ENCODE data around the gene PCDHGB3.
"Not testable (repeated sequence)": the region's sequence is repeated elsewhere in the genome, so short reads cannot be mapped to it uniquely, and the experiment has no call there.

Gene PCDHGB3

DNA sequence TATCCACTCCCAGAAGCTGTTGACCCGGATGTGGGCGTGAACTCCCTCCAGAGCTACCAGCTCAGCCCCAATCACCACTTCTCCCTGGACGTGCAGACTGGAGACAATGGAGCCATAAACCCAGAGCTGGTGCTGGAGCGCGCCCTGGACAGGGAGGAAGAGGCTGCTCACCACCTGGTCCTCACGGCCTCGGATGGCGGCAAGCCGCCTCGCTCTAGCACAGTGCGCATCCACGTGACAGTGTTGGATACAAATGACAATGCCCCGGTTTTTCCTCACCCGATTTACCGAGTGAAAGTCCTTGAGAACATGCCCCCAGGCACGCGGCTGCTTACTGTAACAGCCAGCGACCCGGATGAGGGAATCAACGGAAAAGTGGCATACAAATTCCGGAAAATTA lies 23.2 kb downstream of the PCDHGB3 start:
- no peak for DNase-seq

DNA sequence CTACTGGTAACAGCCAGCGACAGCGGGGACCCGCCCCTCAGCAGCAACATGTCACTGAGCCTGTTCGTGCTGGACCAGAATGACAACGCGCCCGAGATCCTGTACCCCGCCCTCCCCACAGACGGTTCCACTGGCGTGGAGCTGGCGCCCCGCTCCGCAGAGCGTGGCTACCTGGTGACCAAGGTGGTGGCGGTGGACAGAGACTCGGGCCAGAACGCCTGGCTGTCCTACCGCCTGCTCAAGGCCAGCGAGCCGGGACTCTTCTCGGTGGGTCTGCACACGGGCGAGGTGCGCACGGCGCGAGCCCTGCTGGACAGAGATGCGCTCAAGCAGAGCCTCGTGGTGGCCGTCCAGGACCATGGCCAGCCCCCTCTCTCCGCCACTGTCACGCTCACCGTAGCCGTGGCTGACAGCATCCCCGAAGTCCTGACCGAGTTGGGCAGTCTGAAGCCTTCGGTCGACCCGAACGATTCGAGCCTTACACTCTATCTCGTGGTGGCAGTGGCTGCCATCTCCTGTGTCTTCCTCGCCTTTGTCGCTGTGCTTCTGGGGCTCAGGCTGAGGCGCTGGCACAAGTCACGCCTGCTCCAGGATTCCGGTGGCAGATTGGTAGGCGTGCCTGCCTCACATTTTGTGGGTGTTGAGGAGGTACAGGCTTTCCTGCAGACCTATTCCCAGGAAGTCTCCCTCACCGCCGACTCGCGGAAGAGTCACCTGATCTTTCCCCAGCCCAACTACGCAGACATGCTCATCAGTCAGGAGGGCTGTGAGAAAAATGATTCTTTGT lies 24.6 kb downstream of the PCDHGB3 start:
- DNase-seq, result not testable (repeated sequence)

DNA sequence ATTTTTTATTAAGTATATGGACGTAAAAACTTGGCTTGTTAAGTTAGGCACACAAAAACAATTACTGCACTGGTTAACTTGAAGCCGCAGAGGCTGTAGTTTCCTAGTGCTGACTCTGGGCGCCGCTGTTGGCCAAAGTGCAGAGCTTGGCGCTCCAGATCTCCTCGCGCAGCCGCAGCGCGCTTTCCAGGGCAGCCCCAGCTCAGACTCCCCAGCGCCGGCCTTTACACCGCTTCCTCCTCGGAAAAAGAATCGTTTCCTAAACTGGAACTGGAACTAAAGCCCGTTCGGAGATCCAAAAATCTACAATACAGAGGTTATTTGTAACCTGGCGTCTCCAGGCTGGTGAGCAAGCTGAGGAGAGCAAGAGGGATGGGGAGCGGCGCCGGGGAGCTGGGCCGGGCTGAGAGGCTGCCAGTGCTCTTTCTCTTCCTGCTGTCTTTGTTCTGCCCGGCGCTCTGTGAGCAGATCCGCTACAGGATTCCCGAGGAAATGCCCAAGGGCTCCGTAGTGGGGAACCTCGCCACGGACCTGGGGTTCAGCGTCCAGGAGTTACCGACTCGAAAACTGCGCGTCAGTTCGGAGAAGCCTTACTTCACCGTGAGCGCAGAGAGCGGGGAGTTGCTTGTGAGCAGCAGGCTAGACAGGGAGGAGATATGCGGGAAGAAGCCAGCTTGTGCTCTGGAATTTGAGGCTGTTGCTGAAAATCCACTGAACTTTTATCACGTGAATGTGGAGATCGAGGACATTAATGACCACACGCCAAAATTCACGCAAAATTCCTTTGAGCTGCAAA lies 27.9 kb downstream of the PCDHGB3 start, which contains the start of gene PCDHGB5:
Gene PCDHGB5, plus strand, starts transcription at position 192 of the 796 bp plus-strand sequence. Its CDS starts 181 bp downstream, at position 373.
- DNase-seq, result not testable (repeated sequence)

DNA sequence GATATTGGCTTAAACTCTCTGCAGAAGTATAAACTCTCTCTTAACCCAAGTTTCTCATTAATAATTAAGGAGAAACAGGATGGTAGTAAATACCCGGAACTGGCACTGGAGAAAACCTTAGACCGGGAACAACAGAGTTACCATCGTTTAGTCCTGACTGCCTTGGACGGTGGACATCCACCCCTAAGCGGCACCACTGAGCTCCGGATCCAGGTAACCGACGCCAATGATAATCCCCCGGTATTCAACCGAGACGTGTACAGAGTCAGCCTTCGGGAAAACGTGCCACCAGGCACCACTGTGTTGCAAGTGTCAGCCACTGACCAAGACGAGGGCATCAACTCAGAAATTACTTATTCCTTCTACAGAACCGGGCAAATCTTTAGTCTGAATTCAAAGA lies 28.6 kb downstream of the PCDHGB3 start:
- no peak for DNase-seq

DNA sequence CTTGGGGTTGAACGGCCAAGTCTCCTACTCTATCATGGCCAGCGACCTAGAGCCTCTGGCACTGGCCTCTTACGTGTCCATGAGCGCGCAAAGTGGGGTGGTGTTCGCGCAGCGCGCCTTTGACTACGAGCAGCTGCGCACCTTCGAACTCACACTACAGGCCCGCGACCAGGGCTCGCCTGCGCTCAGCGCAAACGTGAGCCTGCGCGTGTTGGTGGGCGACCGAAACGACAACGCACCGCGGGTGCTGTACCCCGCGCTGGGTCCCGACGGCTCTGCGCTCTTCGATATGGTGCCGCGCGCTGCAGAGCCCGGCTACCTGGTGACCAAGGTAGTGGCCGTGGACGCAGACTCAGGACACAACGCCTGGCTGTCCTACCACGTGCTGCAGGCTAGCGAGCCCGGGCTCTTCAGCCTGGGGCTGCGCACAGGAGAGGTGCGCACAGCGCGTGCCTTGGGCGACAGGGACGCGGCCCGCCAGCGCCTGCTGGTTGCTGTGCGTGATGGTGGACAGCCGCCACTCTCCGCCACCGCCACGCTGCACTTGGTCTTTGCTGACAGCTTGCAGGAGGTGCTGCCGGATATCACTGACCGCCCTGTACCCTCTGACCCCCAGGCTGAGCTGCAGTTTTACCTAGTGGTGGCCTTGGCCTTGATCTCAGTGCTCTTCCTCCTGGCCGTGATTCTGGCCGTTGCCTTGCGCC lies 29.7 kb downstream of the PCDHGB3 start:
- DNase-seq, result no peak

DNA sequence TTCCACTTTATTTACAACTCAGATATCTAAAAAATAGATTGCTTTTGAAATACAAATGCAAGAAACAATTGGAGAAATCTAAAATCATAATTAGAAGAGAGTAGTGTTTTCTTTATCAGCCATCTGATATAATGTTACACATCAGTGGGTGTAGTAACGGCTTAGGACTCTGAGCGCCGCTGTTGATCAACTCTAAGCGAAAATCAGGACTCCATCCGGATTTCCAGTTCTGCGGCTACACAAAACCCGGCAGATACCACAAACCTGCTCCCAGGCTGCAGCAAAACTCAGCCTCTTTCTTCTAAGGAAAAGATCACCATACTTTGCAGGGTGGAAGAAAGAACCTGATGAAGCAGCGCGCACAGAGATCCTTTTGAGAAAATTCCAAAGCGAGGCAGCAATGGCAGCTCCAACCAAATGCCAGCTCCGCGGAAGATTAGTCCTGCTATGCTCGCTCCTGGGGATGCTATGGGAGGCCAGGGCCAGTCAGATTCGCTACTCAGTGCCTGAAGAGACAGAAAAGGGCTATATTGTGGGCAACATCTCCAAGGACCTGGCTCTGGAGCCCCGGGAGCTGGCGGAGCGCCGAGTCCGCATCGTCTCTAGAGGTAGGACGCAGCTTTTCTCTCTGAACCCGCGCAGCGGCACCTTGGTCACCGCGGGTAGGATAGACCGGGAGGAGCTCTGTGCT lies 32.7 kb downstream of the PCDHGB3 start, which contains the start of gene PCDHGA9:
Gene PCDHGA9, plus strand, starts transcription at position 226 of the 691 bp plus-strand sequence. Its CDS starts 175 bp downstream, at position 401.
- DNase-seq, result no peak

DNA sequence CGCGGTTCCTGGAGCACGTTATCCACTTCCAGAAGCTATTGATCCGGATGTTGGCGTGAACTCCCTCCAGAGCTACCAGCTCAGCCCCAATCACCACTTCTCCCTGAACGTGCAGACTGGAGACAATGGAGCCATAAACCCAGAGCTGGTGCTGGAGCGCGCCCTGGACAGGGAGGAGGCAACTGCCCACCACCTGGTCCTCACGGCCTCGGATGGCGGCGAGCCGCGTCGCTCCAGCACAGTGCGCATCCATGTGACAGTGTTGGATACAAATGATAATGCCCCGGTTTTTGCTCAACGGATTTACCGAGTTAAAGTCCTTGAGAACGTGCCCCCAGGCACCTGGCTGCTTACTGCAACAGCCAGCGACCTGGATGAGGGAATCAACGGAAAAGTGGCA lies 33.3 kb downstream of the PCDHGB3 start:
- DNase-seq, result no peak

DNA sequence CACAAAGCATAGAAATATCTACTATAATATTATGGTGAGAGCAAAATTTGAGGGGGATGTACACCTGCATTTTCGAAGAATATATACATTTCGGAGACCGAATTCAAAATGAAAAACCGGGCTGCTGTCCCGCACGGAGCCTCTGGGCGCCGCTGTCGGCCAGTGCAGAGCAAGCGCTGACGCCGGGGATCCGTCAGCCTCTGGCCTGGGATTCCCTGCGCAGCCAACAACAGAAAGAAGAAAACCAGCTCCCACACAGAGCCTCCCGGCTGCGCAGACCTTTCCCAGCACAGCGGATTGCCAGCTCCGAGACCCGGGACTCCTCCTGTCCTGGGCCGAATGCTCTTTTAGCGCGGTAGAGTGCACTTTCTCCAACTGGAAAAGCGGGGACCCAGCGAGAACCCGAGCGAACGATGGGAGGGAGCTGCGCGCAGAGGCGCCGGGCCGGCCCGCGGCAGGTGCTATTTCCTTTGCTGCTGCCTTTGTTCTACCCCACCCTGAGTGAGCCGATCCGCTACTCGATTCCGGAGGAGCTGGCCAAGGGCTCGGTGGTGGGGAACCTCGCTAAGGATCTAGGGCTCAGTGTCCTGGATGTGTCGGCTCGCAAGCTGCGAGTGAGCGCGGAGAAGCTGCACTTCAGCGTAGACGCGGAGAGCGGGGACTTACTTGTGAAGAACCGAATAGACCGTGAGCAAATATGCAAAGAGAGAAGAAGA lies 37.9 kb downstream of the PCDHGB3 start, which contains the start of gene PCDHGB6:
Gene PCDHGB6, plus strand, starts transcription at position 232 of the 716 bp plus-strand sequence. Its CDS starts 182 bp downstream, at position 414.
- DNase-seq, result not testable (repeated sequence)

DNA sequence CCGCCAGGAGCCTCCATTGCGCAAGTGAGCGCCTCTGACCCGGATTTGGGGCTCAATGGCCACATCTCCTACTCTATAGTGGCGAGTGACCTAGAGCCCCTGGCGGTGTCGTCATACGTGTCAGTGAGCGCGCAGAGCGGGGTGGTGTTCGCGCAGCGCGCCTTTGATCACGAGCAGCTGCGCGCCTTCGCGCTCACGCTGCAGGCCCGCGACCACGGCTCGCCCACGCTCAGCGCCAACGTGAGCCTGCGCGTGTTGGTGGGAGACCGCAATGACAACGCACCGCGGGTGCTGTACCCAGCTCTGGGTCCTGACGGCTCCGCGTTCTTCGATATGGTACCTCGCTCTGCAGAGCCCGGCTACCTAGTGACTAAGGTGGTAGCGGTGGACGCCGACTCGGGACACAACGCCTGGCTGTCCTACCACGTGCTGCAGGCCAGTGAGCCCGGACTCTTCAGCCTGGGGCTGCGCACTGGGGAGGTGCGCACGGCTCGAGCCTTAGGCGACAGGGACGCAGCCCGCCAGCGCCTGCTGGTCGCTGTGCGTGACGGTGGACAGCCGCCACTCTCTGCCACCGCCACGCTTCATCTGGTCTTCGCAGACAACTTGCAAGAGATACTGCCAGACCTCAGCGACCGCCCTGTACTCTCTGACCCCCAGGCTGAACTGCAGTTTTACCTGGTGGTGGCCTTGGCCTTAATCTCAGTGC lies 39.7 kb downstream of the PCDHGB3 start:
- DNase-seq, result no peak

DNA sequence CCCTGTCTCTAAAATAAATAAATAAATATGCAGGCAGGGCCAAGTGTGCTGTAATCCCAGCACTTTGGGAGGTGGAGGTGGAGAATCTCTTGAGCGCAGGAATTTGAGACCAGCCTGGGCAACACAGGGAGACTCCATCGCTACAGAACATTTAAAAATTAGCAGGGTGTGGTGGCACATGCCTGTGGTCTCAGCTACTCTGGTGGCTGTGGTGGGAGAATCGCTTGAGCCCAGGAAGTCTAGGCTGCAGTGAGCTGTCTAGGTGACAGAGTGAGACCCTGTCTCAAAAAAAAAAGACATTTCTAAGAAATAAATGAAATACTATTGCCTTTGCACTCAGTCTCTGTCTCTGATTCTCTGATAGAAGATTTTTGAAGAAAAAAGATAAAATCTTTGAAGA lies 41.5 kb downstream of the PCDHGB3 start:
- DNase-seq, result no peak

DNA sequence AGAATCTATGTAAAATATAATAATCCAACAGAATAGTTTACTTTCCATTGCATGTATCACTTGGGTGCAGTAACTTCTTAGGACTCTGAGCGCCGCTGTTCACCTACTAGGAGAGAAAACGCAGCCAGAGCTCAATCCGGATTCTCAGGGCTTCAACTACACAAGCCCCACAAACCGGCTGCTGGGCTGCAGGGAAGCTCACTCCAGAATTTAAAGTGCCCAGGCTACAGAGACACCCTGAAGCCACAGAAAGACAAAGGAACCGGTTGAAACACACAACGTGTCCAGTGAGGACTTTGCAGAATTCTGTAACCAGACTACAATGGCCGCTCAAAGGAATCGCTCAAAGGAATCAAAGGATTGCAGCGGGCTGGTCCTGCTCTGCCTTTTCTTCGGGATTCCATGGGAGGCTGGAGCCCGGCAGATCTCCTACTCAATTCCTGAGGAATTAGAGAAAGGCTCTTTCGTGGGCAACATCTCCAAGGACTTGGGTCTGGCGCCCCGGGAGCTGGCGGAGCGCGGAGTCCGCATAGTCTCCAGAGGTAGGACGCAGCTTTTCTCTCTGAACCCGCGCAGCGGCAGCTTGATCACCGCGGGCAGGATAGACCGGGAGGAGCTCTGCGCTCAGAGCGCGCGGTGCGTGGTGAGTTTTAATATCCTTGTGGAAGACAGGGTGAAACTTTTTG lies 43.0 kb downstream of the PCDHGB3 start, which contains the start of gene PCDHGA10:
Gene PCDHGA10, plus strand, starts transcription at position 134 of the 686 bp plus-strand sequence. Its CDS starts 189 bp downstream, at position 323.
- no peak for DNase-seq

DNA sequence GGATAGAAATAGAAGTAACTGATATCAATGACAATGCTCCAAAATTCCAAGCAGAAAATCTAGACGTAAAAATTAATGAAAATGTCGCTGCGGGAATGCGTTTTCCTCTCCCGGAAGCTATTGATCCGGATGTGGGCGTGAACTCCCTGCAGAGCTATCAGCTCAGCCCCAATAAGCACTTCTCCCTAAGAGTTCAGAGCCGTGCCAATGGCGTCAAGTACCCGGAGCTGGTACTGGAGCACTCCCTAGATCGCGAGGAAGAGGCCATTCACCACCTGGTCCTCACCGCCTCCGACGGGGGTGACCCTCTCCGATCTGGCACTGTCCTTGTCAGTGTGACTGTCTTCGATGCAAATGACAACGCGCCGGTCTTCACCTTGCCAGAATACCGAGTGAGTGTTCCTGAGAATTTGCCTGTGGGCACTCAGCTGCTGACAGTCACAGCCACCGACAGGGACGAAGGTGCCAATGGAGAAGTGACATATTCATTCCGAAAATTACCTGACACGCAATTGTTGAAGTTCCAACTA lies 43.6 kb downstream of the PCDHGB3 start:
- DNase-seq, result no peak

DNA sequence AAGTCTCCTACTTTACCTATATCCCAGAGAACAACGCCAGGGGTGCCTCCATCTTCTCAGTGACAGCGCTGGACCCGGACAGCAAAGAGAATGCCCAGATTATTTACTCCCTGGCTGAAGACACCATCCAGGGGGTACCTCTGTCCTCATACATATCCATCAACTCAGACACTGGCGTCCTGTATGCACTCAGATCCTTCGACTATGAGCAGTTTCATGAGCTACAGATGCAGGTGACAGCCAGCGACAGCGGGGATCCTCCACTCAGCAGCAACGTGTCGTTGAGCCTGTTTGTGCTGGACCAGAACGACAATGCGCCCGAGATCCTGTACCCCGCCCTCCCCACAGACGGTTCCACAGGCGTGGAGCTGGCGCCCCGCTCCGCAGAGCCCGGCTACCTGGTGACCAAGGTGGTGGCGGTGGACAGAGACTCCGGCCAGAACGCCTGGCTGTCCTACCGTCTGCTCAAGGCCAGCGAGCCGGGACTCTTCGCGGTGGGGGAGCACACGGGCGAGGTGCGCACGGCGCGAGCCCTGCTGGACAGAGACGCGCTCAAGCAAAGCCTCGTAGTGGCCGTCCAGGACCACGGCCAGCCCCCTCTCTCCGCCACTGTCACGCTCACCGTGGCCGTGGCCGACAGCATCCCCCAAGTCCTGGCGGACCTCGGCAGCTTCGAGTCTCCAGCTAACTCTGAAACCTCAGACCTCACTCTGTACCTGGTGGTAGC lies 44.7 kb downstream of the PCDHGB3 start:
- DNase-seq, result not testable (repeated sequence)

DNA sequence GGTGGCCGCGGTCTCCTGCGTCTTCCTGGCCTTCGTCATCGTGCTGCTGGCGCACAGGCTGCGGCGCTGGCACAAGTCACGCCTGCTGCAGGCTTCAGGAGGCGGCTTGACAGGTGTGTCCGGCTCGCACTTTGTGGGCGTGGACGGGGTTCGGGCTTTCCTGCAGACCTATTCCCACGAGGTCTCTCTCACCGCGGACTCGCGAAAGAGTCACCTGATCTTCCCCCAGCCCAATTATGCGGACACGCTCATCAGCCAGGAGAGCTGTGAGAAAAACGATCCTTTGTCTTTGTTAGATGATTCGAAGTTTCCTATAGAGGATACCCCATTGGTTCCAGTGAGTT lies 45.2 kb downstream of the PCDHGB3 start:
- DNase-seq, result not testable (repeated sequence)

DNA sequence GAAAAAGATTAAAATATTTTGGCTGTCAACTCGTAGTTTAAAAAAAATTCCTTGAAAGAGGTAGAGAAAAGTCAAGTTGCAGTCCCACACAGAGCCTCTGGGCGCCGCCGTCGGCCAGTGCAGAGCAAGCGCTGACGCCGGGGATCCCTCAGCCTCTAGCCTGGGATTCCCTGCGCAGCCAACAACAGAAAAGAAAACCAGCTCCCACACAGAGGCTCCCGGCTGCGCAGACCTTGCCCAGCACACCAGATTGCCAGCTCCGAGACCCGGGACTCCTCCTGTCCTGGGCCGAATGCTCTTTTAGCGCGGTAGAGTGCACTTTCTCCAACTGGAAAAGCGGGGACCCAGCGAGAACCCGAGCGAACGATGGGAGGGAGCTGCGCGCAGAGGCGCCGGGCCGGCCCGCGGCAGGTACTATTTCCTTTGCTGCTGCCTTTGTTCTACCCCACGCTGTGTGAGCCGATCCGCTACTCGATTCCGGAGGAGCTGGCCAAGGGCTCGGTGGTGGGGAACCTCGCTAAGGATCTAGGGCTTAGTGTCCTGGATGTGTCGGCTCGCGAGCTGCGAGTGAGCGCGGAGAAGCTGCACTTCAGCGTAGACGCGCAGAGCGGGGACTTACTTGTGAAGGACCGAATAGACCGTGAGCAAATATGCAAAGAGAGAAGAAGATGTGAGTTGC lies 47.6 kb downstream of the PCDHGB3 start, which contains the start of gene PCDHGB7:
Gene PCDHGB7, plus strand, starts transcription at position 184 of the 679 bp plus-strand sequence. Its CDS starts 183 bp downstream, at position 367.
- not testable (repeated sequence) for DNase-seq

DNA sequence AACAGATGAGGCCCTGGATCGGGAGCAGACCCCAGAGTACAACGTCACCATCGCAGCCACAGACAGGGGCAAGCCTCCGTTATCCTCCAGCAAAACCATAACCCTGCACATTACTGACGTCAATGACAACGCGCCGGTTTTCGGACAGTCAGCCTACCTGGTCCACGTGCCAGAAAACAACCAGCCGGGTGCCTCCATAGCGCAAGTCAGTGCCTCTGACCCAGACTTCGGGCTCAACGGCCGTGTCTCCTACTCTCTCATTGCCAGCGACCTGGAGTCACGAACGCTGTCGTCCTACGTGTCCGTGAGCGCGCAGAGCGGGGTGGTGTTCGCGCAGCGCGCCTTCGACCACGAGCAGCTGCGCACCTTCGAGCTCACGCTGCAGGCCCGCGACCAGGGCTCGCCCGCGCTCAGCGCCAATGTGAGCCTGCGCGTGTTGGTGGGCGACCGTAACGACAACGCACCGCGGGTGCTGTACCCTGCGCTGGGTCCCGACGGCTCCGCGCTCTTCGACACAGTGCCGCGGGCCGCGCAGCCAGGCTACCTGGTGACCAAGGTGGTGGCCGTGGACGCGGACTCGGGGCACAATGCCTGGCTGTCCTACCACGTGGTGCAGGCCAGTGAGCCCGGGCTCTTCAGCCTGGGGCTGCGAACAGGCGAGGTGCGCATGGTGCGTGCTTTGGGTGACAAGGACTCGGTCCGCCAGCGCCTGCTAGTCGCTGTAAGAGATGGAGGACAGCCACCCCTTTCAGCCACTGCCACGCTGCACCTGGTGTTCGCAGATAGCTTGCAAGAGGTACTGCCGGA lies 49.2 kb downstream of the PCDHGB3 start:
- no peak for DNase-seq

DNA sequence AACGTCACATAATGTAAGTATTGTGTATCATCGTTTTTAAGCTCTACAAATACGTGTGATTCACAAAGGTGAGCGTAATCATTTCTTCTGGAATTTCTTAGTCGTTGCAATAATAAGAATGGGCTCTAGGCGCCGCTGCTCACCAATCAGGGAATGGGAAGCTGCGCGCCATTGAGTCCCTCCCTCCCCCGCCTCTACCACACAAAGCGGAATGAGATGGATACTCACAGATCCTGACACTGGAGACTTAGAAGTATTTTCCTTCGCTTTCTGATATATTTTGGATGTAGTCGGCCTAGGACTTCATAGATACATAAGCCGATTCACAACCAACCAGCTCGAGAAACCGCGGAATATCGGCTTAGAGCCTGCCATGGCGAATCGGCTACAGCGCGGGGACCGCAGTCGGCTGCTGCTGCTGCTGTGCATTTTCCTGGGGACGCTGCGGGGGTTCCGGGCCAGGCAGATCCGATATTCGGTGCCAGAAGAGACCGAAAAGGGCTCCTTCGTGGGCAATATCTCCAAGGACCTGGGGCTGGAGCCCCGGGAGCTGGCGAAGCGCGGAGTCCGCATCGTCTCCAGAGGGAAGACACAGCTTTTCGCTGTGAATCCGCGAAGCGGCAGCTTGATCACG lies 50.9 kb downstream of the PCDHGB3 start, which contains the start of gene PCDHGA11:
Gene PCDHGA11, plus strand, starts transcription at position 197 of the 634 bp plus-strand sequence. Its CDS starts 177 bp downstream, at position 374.
- DNase-seq, result no peak
